Stomach smooth muscle (tissue), 2 donors: ENCODE results near the gene CCNY.
A peak's percentile ranks its signal among the peaks of the same experiment; 100 is the strongest.

Source experiments
- H3K27ac ChIP-seq: one replicate; pipeline ENCODE4 v1.7.0; 2013; ENCODE audit warnings: mild to moderate bottlenecking, low read length, inconsistent platforms
- H3K27me3 ChIP-seq, 2 donors: one replicate each; pipeline ENCODE4 v1.7.0; 2013; ENCODE audit warnings: low read length in 2 of 2; ENCODE audit not compliant: insufficient read depth in 2 of 2, control insufficient read depth in 1 of 2
- H3K36me3 ChIP-seq, 2 donors: one replicate each; pipeline ENCODE4 v1.7.0; 2013; ENCODE audit warnings: low read length in 2 of 2; ENCODE audit not compliant: control insufficient read depth in 2 of 2, insufficient read depth in 2 of 2
- H3K4me1 ChIP-seq: one replicate; pipeline ENCODE4 v1.7.0; 2013; ENCODE audit warnings: low read length; ENCODE audit not compliant: control insufficient read depth, insufficient read depth
- H3K4me3 ChIP-seq, 2 donors: one replicate each; pipeline ENCODE4 v1.7.0; 2013; ENCODE audit warnings: low read length in 2 of 2
- H3K9ac ChIP-seq, 2 donors: one replicate each; pipeline ENCODE4 v1.7.0; 2013; ENCODE audit warnings: low read length in 2 of 2, mild to moderate bottlenecking in 1 of 2
- H3K9me3 ChIP-seq, 2 donors: one replicate each; pipeline ENCODE4 v1.7.0; 2013; ENCODE audit warnings: low read length in 2 of 2; ENCODE audit not compliant: control insufficient read depth in 2 of 2
- donor health status: healthy.
- donor health status: Pancreatic carcinoma.

The CCNY gene

GRCh38 chr10:35607475-35608327 is 271.4 kb downstream of the CCNY start:
- no peaks in the 10 kb centered on the region for H3K9me3 ChIP-seq
- no peak overlapping the region for H3K27ac ChIP-seq
- H3K9ac ChIP-seq = no peak overlapping the region
- no peaks in the 10 kb centered on the region for H3K36me3 ChIP-seq
- peaks cover 4% of the 10 kb centered on the region for H3K4me1 ChIP-seq
- peaks cover 24 to 26% of the 10 kb centered on the region in 2 donors for H3K27me3 ChIP-seq
- peak overlapping the region; percentile 67 to 75 for H3K4me3 ChIP-seq

- Histone ChIP-seq H3K27ac (no peak overlapping the region), H3K27me3 (peaks cover 24 to 26% of the 10 kb centered on the region in 2 donors), H3K9ac (no peak overlapping the region), H3K4me1 (peaks cover 4% of the 10 kb centered on the region), H3K4me3 (peak overlapping the region in 1 of 2 donors; percentile 75), H3K36me3 (no peaks in the 10 kb centered on the region), H3K9me3 (no peaks in the 10 kb centered on the region)
These were observed 272.0 kb downstream of the CCNY start for GRCh38 chr10:35608328-35608672.

GRCh38 chr10:35611750-35612149 is 275.4 kb downstream of the CCNY start:
- no peak overlapping the region for H3K4me3 ChIP-seq
- H3K9me3 ChIP-seq = no peaks in the 10 kb centered on the region
- peaks cover 4% of the 10 kb centered on the region for H3K4me1 ChIP-seq
- no peak overlapping the region for H3K27ac ChIP-seq
- H3K36me3 ChIP-seq = no peaks in the 10 kb centered on the region
- H3K27me3 ChIP-seq = peaks cover 19 to 21% of the 10 kb centered on the region in 2 donors
- no peak overlapping the region for H3K9ac ChIP-seq

- H3K9ac ChIP-seq = no peak overlapping the region
- no peak overlapping the region for H3K27ac ChIP-seq
- H3K4me3 ChIP-seq = no peak overlapping the region
- no peaks in the 10 kb centered on the region for H3K36me3 ChIP-seq
- H3K27me3 ChIP-seq = peaks cover 13 to 16% of the 10 kb centered on the region in 2 donors
- H3K9me3 ChIP-seq = no peaks in the 10 kb centered on the region
- H3K4me1 ChIP-seq = peaks cover 4% of the 10 kb centered on the region
These were observed 276.2 kb downstream of the CCNY start for GRCh38 chr10:35612385-35613106.

GRCh38 chr10:35613107-35613440 is 276.8 kb downstream of the CCNY start:
- H3K9ac ChIP-seq = no peak overlapping the region
- no peak overlapping the region for H3K4me3 ChIP-seq
- no peaks in the 10 kb centered on the region for H3K9me3 ChIP-seq
- peaks cover 2% of the 10 kb centered on the region for H3K4me1 ChIP-seq
- H3K27me3 ChIP-seq = peaks cover 10 to 14% of the 10 kb centered on the region in 2 donors
- no peaks in the 10 kb centered on the region for H3K36me3 ChIP-seq
- no peak overlapping the region for H3K27ac ChIP-seq

- H3K36me3 ChIP-seq = no peaks in the 10 kb centered on the region
- peaks cover 3 to 12% of the 10 kb centered on the region in 2 donors for H3K27me3 ChIP-seq
- H3K4me1 ChIP-seq = no peaks in the 10 kb centered on the region
- H3K9ac ChIP-seq = no peak overlapping the region
- H3K4me3 ChIP-seq = no peak overlapping the region
- H3K27ac ChIP-seq = no peak overlapping the region
- H3K9me3 ChIP-seq = no peaks in the 10 kb centered on the region
These were observed 277.4 kb downstream of the CCNY start for GRCh38 chr10:35613597-35614226.

- H3K27me3 ChIP-seq = peaks cover 0 to 9% of the 10 kb centered on the region in 2 donors
- no peak overlapping the region for H3K9ac ChIP-seq
- no peaks in the 10 kb centered on the region for H3K4me1 ChIP-seq
- H3K9me3 ChIP-seq = no peaks in the 10 kb centered on the region
- no peak overlapping the region for H3K4me3 ChIP-seq
- H3K27ac ChIP-seq = no peak overlapping the region
- H3K36me3 ChIP-seq = no peaks in the 10 kb centered on the region
These were observed 278.0 kb downstream of the CCNY start for GRCh38 chr10:35614312-35614711.
